ENCODE measurements around the gene VMP1. TPM values are rescaled to one million over a fixed set of nuclear protein-coding genes. Genes with fewer than 3 reads are reported as not detected.

The VMP1 gene
- total RNA-seq, 1 experiment from 2014 or later, result 277 TPM

DNA sequence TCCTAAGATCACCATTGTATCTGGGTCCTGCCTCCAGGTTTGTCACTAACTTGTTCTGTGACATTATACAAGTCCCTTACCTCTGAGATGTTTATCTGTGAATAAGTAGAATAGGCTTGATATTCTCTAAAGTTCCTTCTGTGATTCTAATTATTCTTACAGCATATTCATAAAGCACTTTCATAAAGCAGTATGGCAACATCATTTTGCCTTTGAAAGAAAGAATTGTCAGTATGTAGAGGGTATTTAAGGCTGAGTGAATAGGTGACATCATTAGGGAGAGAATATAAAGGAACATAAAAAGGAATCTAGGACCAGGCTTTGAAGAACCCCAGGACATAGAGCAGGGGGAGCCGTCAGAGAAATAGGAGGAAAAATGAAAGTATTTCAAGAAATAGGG lies 15.6 kb downstream of the VMP1 start:
- H3K36me3 Mint-ChIP-seq (ENCODE audit: insufficient read depth, unreplicated experiment), result peaks cover 18% of the 10 kb centered on the region
- H3K4me1 Mint-ChIP-seq (ENCODE audit: low read depth, unreplicated experiment), result peaks cover 18% of the 10 kb centered on the region
- ChIA-PET POLR2A (no interaction called here), CTCF (no interaction called here)
- intact Hi-C loops (cut with micrococcal nuclease; ENCODE audit: unreplicated experiment), result no loop called here
- Histone ChIP-seq H3K36me3 (ENCODE audit: control insufficient read depth, insufficient read depth, low read length) (no peaks in the 10 kb centered on the region), H3K4me3 (ENCODE audit: low read depth, low read length) (no peak overlapping the region), H3K27me3 (replicated peaks; ENCODE audit: control insufficient read depth, insufficient read depth, low read length) (no peaks in the 10 kb centered on the region), H3K4me1 (peaks cover 12% of the 10 kb centered on the region), H3K9me3 (no peaks in the 10 kb centered on the region)
- no peak overlapping the region for H3K4me3 Mint-ChIP-seq (ENCODE audit: unreplicated experiment)
- no peaks in the 10 kb centered on the region for H3K9me3 Mint-ChIP-seq (ENCODE audit: unreplicated experiment)
- TF ChIP-seq, protein P1, sequence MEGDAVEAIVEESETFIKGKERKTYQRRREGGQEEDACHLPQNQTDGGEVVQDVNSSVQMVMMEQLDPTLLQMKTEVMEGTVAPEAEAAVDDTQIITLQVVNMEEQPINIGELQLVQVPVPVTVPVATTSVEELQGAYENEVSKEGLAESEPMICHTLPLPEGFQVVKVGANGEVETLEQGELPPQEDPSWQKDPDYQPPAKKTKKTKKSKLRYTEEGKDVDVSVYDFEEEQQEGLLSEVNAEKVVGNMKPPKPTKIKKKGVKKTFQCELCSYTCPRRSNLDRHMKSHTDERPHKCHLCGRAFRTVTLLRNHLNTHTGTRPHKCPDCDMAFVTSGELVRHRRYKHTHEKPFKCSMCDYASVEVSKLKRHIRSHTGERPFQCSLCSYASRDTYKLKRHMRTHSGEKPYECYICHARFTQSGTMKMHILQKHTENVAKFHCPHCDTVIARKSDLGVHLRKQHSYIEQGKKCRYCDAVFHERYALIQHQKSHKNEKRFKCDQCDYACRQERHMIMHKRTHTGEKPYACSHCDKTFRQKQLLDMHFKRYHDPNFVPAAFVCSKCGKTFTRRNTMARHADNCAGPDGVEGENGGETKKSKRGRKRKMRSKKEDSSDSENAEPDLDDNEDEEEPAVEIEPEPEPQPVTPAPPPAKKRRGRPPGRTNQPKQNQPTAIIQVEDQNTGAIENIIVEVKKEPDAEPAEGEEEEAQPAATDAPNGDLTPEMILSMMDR (IDR thresholded peaks at IDR 0.05; ENCODE audit: insufficient read depth in 1 of 2, low read depth in 1 of 2, low read length in 1 of 2, severe bottlenecking in 1 of 2, unreplicated experiment in 1 of 2), result no peak
- no peaks in the 10 kb centered on the region for H3K27me3 Mint-ChIP-seq (ENCODE audit: insufficient read depth, unreplicated experiment)
- DNase-seq, result no peak
- peak overlapping the region; percentile 12 for H3K27ac Mint-ChIP-seq (ENCODE audit: unreplicated experiment)
- BruUV-seq (replicated peaks), result no TSS peak

GRCh38 chr17:59723607-59724006 lies 16.2 kb downstream of the VMP1 start:
- Histone ChIP-seq H3K27me3 (replicated peaks; ENCODE audit: control insufficient read depth, insufficient read depth, low read length) (no peaks in the 10 kb centered on the region), H3K4me1 (peaks cover 12% of the 10 kb centered on the region), H3K36me3 (ENCODE audit: control insufficient read depth, insufficient read depth, low read length) (no peaks in the 10 kb centered on the region), H3K4me3 (ENCODE audit: low read depth, low read length) (no peak overlapping the region), H3K9me3 (no peaks in the 10 kb centered on the region)
- DNase-seq, result no peak
- no TSS peak for BruUV-seq (replicated peaks)
- TF ChIP-seq, protein P1 (IDR thresholded peaks at IDR 0.05; ENCODE audit: insufficient read depth in 1 of 2, low read depth in 1 of 2, low read length in 1 of 2, severe bottlenecking in 1 of 2, unreplicated experiment in 1 of 2), result no peak
- Mint-ChIP-seq H3K36me3 (ENCODE audit: insufficient read depth, unreplicated experiment) (peaks cover 12% of the 10 kb centered on the region), H3K4me1 (ENCODE audit: low read depth, unreplicated experiment) (peaks cover 18% of the 10 kb centered on the region), H3K9me3 (ENCODE audit: unreplicated experiment) (no peaks in the 10 kb centered on the region), H3K27me3 (ENCODE audit: insufficient read depth, unreplicated experiment) (no peaks in the 10 kb centered on the region), H3K27ac (ENCODE audit: unreplicated experiment) (peak overlapping the region; percentile 12), H3K4me3 (ENCODE audit: unreplicated experiment) (no peak overlapping the region)
- intact Hi-C loops (cut with micrococcal nuclease; ENCODE audit: unreplicated experiment), result no loop called here
- ChIA-PET CTCF (no interaction called here), POLR2A (interaction anchor here (0.9 kb wide), 1 partner anchor 15 kb away, joined by 5 read pairs; no protein-coding TSS in a partner anchor)

- H3K4me3 Mint-ChIP-seq (ENCODE audit: unreplicated experiment), result no peak overlapping the region
- Histone ChIP-seq H3K27me3 (replicated peaks; ENCODE audit: control insufficient read depth, insufficient read depth, low read length) (no peaks in the 10 kb centered on the region), H3K36me3 (ENCODE audit: control insufficient read depth, insufficient read depth, low read length) (no peaks in the 10 kb centered on the region), H3K4me1 (peaks cover 17% of the 10 kb centered on the region), H3K9me3 (no peaks in the 10 kb centered on the region), H3K4me3 (ENCODE audit: low read depth, low read length) (no peak overlapping the region)
- H3K9me3 Mint-ChIP-seq (ENCODE audit: unreplicated experiment), result no peaks in the 10 kb centered on the region
- peaks cover 14% of the 10 kb centered on the region for H3K36me3 Mint-ChIP-seq (ENCODE audit: insufficient read depth, unreplicated experiment)
- TF ChIP-seq, protein P1 (IDR thresholded peaks at IDR 0.05; ENCODE audit: insufficient read depth in 1 of 2, low read depth in 1 of 2, low read length in 1 of 2, severe bottlenecking in 1 of 2, unreplicated experiment in 1 of 2), result no peak
- ChIA-PET CTCF (interaction anchor here (0.6 kb wide), 1 partner anchor 50 kb away, joined by 4 read pairs; no protein-coding TSS in a partner anchor), POLR2A (no interaction called here)
- no peaks in the 10 kb centered on the region for H3K27me3 Mint-ChIP-seq (ENCODE audit: insufficient read depth, unreplicated experiment)
- intact Hi-C loops (cut with micrococcal nuclease; ENCODE audit: unreplicated experiment), result no loop called here
- peaks cover 18% of the 10 kb centered on the region for H3K4me1 Mint-ChIP-seq (ENCODE audit: low read depth, unreplicated experiment)
- H3K27ac Mint-ChIP-seq (ENCODE audit: unreplicated experiment), result no peak overlapping the region
- BruUV-seq (replicated peaks), result no TSS peak
- DNase-seq, result no peak
Observed at GRCh38 chr17:59725691-59726090, 18.2 kb downstream of the VMP1 start.
